ENCODE measurements around the gene KRT39.

DNA sequence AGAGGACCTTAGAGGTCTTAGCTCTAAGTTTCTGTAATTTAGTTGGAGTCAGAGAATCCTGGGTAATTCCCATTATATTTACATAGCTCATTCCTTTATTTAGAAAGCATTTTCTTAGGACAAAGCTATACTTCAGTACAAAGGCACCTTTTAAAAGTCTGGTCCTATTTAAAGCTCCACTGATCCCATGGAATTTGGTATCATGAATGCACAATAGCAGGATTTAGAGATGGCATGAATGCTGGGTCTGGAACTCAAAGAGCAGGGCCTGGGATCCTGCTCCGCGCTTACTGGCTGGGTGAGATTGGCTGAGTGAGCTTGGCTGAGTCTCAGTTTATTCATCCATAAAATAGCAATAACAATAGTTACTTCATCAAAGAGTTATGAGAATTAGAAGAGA is 34.1 kb downstream of the KRT39 start:
- TF ChIP-seq, protein P1, sequence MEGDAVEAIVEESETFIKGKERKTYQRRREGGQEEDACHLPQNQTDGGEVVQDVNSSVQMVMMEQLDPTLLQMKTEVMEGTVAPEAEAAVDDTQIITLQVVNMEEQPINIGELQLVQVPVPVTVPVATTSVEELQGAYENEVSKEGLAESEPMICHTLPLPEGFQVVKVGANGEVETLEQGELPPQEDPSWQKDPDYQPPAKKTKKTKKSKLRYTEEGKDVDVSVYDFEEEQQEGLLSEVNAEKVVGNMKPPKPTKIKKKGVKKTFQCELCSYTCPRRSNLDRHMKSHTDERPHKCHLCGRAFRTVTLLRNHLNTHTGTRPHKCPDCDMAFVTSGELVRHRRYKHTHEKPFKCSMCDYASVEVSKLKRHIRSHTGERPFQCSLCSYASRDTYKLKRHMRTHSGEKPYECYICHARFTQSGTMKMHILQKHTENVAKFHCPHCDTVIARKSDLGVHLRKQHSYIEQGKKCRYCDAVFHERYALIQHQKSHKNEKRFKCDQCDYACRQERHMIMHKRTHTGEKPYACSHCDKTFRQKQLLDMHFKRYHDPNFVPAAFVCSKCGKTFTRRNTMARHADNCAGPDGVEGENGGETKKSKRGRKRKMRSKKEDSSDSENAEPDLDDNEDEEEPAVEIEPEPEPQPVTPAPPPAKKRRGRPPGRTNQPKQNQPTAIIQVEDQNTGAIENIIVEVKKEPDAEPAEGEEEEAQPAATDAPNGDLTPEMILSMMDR (IDR thresholded peaks at IDR 0.05; ENCODE audit: low read depth, low read length, missing input control): no peak
- TF ChIP-seq JUND (IDR thresholded peaks at IDR 0.05): no peak
- TF ChIP-seq EGR1 (IDR thresholded peaks at IDR 0.05; ENCODE audit: low read depth in 2 of 2): no peak
- TF ChIP-seq YY1 (IDR thresholded peaks at IDR 0.05): no peak
- TF ChIP-seq TAF1 (conservative IDR thresholded peaks at IDR 0.05): no peak
- TF ChIP-seq, protein P2, sequence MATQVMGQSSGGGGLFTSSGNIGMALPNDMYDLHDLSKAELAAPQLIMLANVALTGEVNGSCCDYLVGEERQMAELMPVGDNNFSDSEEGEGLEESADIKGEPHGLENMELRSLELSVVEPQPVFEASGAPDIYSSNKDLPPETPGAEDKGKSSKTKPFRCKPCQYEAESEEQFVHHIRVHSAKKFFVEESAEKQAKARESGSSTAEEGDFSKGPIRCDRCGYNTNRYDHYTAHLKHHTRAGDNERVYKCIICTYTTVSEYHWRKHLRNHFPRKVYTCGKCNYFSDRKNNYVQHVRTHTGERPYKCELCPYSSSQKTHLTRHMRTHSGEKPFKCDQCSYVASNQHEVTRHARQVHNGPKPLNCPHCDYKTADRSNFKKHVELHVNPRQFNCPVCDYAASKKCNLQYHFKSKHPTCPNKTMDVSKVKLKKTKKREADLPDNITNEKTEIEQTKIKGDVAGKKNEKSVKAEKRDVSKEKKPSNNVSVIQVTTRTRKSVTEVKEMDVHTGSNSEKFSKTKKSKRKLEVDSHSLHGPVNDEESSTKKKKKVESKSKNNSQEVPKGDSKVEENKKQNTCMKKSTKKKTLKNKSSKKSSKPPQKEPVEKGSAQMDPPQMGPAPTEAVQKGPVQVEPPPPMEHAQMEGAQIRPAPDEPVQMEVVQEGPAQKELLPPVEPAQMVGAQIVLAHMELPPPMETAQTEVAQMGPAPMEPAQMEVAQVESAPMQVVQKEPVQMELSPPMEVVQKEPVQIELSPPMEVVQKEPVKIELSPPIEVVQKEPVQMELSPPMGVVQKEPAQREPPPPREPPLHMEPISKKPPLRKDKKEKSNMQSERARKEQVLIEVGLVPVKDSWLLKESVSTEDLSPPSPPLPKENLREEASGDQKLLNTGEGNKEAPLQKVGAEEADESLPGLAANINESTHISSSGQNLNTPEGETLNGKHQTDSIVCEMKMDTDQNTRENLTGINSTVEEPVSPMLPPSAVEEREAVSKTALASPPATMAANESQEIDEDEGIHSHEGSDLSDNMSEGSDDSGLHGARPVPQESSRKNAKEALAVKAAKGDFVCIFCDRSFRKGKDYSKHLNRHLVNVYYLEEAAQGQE (IDR thresholded peaks at IDR 0.05): no peak
- TF ChIP-seq FOXA1 (IDR thresholded peaks at IDR 0.05): no peak
- TF ChIP-seq, protein P3, sequence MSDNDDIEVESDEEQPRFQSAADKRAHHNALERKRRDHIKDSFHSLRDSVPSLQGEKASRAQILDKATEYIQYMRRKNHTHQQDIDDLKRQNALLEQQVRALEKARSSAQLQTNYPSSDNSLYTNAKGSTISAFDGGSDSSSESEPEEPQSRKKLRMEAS (IDR thresholded peaks at IDR 0.05): no peak
